NCI-H345 (cell line): ENCODE data around the gene XRRA1.
"Not testable (repeated sequence)": the region's sequence is repeated elsewhere in the genome, so short reads cannot be mapped to it uniquely, and the experiment has no call there.

Source experiments
- DNase-seq: peaks from one replicate; lab custom pipeline; 2025; lab: John Stamatoyannopoulos, UW

XRRA1 gene

DNA sequence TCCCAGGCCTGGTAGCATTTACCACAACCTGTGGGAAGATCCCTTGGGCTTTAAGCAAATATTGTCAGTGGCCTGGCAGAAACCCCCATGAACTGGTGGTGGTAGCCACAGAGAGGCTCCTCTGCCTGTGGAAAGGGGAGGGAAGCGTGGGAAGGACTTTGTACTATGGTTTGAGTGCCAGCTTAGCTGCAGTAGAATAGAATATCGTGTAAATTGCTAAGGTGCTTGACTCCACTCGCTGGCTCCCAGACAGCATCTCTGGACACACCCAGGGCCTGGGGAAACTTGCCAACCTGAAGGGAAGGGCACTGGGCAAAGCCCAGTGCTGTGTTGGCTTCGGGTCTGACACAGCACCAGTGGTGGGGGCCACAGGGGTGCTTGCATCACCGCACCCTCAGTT, 52.6 kb downstream of the XRRA1 start:
- DNase-seq = no peak

DNA sequence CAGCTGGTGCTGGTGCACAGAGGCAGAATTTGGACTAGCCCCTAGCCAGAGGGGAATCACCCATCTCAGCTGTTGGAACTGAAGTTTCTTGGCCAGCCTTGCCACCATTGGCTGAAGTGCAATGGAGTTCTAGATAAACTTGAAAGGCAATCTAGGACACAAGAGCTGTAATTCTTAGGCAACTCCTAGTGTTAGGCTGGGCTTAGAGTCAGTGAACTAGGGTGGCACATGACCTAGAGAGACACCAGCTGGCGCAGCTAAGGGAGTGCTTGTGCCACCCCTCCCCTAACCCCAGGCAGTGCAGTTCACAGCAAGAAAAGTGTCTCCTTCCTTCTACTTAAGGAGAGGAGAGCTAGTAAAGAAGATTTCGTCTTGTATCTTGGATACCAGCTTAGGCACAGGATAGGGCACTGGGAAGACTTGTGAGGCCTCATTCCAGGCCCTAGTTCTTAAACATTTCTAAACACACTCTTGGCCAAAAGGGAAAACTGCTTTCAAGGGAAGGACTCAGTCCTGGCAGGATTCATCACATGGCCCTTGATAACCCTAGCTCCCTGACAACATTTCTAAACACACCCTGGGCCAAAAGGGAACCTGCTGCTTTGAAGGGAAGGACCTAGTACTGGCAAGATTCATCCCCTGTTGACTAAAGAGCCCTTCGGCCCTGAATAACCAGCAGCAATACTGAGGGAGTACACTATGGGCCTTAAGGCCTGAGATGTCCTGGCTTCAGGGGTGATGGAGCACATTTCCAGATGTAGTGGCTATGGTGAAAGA, 53.4 kb downstream of the XRRA1 start:
- no peak for DNase-seq

DNA sequence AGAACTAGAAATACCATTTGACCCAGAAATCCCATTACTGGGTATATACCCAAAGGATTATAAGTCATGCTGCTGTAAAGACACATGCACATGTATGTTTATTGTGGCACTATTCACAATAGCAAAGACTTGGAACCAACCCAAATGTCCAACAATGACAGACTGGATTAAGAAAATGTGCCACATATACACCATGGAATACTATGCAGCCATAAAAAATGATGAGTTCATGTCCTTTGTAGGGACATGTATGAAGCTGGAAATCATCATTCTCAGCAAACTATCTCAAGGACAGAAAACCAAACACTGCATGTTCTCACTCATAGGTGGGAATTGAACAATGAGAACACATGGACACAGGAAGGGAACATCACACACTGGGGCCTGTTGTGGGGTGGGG, 55.9 kb downstream of the XRRA1 start:
- DNase-seq = not testable (repeated sequence)

DNA sequence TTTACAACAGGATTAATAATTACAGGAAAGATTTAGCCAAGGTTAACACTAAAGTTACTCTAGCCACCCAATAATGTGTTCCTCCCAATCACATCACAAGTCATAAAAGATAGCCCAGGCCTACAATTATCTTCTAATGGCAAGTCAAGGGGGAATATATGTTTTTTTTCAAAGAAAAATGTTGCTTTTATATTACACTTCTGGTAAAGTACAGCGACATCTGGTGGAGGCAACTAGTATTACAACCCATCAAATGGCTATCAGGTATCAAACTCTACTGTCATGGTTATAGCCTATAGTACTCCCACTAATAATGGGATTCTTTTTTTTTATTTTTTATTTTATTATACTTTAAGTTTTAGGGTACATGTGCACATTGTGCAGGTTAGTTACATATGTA, 71.8 kb downstream of the XRRA1 start:
- DNase-seq = no peak

DNA sequence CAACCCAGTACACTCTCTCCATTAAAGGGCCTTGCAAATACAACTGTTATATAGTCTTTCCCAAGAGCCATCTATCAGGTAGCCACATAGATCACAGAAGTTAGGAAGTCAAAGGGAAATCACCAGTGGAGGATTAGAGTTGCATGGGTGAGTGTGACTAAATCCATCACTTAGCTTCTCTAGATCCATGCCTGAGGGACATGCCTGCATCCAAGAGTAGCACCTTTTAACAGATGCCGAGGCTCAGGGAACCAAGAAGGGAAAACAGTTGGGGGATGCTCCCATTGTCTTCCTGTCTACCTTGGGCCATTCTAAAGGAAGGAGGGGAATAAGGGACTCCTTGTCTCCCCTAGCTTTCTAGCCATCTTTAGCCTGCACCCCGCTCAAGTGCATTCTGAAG, 77.9 kb downstream of the XRRA1 start:
- DNase-seq = no peak

DNA sequence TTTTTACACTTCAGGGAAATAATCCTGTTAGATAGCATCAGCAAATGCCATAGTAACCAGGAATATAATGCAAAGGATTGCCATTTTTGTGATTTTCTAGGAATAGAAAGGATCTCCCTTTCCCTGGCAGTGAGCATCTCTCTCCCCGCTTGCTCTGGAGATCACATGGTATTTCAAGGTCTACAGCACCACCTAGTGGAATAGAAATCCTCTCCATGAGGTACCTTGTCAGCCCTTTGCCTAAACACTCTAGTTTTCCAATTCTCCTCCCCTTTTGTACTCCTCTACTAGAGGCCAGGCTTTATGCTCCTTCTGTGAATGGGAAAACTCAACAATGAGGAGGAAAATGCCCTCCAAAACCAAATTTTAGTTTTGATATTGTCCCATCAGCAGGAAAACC, 78.4 kb downstream of the XRRA1 start:
- DNase-seq = no peak

DNA sequence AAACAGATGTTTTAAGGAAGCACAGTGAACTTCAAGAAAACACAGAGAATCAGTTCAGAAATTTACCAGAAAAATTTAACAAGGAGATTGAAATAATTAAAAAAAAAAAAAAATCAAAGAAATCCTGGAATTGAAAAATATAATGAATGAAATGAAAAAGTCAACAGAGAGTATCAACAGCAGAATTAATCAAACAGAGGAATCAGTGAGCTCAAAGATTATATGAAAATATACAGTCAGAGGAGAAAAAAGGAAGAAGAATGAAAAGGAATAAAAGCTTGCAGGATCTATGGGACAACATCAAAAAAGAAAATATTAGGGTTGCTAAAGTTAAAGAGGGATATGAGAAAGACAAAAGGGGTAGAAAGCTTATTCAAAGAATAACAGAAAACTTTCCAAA, 82.3 kb downstream of the XRRA1 start:
- DNase-seq = no peak

DNA sequence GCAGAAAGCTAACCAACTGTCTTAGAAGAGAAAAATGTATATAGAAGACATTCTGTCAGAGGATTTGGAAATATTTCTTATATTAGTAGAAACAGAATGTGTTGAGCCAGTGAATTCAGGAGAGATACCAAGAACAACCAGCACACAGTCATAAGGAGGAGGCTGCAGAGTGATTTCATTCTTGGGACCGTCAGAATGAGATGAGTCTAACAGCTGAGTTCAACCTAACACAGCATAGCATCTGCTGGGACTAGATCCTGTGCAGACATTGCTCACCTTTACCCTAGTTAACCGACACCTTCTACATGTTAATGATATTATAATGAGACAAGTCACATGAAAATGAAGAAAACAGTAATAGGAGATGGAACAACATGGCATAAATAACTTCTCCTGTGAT, 85.5 kb downstream of the XRRA1 start:
- no peak for DNase-seq

DNA sequence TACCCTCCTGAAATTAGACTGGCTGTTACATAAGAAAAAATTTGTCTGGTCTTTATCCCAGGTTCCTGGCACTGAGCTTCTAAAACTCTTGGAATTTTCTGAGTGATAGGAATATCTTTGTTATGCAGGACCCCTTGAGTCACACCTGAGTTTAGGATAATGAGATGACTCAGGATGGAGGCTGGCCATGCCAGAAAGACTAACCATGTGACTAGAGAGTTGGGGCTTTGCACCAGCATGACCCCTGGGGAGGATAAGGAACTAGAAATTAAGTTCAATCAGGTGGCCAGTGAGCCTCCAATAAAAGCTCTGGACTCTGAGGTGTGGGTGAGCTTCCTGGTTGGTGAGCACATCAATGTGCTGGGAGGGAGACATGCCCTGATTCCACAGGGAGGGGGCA, 88.1 kb downstream of the XRRA1 start:
- no peak for DNase-seq

DNA sequence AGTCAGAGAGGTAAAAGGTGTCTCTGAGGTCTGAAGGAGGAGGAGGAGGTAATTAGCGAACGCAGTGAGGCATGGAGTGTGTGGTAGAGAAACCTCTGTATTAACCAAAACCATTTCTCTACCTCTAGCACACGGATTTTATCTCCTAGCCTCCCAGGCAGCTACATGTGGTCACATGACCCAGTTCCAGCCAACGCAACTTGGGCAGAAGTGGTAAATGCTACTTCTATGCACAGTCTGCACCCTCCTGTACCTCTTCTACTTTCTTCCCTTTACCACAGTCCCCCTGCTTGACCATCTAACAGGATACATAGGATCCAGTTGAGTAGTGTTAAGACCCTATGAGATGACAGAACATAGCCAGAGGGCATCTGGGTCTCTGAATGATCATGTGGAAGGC, 95.7 kb downstream of the XRRA1 start:
- no peak for DNase-seq

DNA sequence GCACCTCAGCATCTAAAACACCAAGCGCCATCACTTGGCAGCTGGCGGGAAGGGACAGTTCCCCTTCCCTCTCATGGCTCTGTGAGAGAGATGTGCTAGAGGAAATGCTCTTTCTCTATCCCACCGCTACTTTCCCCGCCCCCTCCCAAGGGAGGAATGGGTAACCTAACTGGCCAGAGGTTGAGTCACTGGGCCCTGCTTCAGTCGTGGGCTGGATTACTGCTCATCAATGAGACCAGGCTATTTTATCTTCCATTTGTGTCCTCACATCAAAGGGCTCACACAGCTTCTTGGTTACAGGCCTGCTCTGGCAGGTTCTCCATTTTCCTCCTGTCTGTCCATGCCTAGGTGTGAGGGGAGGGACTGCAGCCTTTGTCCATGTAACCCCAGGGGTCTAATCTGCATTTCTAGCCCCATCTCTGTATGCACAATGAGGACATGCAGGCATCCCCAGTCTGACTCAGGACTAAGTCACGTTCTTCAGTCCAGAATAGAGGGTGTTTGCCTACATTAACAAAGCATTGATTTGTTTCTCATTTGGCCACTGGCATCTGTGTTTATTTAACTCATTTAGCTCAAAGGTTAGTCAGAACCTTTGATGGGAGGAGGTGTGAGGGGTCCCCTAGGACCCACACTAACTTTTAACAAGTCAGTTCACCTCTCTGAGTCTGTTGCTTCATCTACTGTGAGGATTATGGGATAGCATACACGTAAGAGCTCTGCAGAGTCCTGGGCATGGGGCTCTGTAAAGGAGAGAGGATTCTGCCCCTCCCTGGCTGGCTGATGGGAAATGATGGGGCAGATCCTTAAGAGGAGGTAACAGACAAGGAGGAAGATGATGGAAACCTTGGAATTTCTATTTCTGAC, 99.1 kb downstream of the XRRA1 start:
- no peak for DNase-seq

DNA sequence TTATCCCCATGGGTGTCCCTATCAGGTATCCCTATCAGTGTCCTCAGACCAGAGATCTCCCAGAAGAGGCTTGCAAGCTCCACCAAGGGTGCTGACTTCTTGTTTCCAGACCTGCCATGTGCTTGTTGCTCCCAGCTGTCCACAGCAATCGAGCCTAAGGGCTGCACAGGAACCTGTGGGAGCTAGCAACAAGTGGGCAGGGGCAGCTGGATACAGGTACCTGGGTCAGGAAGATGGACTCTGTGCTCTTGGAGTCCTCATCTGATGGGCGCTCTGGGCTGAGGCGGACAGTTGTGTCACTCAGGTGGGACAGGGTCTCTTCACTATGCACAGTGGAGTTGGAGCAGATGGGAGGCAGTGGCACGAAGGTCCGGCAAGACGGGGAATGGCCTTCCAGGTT, 101.0 kb downstream of the XRRA1 start:
- DNase-seq = no peak

DNA sequence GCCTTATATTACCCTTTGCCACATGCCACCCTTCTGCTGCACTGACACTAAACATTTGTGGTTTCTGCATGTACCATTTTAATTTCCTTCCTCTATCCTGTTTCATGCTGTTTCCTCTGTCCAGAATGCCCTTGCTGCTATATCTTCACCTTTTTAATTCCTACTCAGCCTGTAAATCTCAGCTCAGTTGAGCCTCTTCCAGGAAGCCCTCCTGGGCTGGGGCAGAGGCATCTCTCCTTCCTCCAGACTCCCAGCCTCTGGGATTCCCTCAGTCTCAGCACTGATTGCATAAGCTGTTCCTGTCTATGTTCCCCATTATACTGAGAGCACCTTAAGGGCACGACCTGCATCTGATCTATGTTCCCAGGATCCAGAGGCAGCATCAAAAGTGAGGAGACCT, 101.5 kb downstream of the XRRA1 start:
- no peak for DNase-seq

DNA sequence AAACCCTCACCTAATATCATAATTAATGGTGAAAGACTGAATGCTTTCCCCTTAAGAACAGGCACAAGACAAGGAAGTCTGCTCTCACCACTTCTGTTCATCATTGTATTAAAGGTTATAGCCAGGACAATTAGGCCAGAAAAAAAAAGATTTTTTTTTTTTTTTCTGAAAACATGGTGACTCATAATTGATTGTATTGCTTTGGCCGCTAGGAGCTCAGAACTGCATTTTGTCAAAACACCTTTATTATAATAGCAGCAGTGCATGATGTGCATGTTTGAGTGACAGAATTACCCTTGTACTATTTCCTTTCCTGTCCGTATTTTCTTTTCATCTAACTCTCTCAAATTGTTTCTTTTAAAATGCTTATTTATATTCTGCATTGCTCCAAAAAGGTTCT, 102.1 kb downstream of the XRRA1 start:
- DNase-seq = no peak

DNA sequence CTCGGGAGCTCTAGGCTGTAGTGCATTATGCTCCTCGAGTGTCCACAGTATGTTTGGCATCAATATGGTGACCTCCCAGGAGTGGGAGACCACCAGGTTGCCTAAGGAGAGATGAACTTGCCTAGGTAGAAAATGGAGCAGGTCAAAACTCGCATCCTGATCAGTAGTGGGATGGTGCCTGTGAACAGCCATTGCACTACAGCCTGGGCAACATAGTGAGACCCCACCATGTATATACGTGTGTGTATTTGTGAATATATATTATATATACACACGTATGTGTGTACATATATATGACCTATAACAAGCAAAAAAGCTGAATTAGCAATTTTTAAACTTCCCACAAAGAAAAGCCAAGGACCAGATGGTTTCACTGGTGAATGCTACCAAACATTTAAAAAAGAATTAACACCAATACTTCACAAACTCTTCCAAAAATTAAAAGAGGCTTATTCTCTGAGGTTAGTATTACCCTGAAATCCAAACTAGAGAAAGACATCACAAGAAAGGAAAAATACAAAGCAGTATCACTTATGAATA, 102.8 kb downstream of the XRRA1 start:
- DNase-seq = no peak

DNA sequence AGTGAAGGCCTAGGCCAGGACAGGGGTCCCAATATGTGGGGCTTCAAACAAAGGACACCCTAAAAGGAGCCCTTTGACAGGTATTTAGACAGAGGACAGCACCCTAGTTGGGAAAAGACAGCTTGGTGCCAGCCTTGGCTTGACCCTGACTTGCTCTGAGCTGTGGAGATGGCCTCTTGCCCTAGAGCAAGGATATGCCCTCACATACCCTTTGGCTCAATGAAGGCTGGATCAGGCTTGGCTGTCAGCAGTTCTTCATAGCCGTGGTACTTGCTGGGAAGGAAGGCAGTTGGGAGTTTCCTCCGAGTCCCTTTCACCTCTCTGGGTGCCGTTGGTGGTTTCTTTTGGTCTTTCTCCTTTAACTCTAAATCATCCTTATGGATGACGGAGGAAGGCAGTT, 104.0 kb downstream of the XRRA1 start:
- DNase-seq = no peak

DNA sequence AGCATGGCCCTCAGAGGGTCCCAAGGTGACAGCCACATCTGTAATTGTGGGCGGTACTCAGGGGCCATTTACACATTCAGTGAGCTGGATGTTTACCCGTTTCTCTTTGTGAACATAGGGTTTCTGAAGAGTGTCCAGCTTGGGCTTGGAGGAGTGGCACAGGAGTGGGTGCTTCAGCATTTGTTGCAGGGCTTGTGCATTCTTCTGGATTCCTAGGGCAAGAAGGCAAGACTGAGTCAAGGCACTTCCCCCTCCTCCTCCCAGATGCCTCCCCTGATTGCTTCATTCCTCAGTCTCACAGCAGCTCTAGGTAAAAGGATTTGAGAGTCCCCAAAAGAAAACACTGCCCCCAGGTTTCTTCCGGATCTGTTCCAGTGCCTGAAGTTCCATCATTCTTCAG, 104.8 kb downstream of the XRRA1 start:
- DNase-seq = no peak

DNA sequence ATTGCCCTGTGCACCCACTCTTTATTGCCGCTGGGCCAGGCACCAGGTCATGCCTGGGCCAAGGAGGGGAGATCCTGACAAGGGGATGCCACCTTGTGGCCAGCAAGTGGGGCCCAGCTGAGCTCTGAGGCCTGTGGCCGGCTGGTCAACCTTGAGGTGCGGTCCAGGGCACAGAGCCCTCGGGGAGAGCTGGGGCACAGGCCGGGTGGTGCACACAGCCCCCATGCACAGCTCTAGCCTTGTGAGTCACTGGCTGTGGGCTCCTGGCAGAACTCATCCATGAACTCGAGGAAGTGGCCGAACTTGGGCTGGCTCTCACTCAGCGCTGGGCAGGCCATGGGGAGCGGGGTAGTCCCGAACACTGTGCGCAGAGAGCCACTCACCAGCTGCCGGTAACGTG, 105.9 kb downstream of the XRRA1 start:
- DNase-seq = no peak

DNA sequence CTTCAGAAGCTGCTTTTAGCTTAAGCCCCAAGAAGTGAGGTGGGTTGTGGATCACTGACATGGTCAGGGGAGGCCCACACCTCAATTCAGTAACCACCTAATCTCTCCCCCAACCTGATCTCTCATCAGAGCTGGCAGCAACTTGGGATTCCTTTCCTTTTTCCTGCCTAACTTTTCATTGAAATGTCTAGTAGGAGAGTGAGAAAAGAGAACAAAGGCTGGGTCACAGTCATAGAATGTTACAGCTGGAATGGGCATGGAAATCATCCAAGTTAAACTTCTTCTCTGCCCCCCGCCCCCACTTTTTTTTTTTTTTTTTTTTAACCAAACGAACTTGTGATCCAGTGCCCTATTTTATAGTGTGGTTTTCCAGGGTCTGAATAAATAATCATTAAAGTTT, 108.4 kb downstream of the XRRA1 start:
- DNase-seq = no peak

DNA sequence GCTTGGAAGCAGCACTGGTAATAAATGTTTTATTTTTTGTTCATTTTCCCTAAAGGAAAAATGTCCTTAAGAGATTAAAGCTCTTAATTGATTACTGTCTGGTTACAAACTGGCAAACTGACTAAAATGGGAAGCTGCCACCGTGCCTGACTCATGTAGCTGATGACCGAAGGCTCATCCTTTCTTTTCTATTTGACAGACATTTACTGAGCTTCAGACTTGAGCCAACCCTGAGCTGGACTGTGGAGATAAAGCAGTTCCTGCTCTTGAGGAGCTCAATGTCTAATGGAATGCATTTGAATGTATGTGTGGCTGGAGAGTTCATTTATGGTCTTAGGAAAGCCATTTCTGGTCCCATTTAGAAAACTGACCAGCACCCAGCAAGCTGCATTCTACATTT, 108.9 kb downstream of the XRRA1 start:
- no peak for DNase-seq

DNA sequence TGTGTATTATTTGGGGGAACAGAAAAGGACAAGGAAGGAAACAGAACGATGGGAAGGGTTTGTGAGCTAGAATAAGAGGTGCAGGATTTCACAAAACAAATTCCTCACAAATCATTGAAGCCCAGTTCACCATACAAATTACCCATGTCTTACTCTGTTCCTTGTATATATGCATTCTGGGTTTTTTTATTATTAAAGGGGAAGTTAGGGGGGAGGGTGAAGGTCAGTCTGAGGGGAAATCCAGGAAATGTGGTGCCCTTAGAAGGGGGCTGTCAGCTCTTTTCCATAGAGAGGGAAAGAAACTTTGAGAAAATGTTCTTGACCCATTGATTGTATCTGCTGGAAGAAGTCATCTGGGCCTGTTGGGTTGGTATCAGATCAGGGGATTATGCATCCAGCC, 109.4 kb downstream of the XRRA1 start:
- no peak for DNase-seq

DNA sequence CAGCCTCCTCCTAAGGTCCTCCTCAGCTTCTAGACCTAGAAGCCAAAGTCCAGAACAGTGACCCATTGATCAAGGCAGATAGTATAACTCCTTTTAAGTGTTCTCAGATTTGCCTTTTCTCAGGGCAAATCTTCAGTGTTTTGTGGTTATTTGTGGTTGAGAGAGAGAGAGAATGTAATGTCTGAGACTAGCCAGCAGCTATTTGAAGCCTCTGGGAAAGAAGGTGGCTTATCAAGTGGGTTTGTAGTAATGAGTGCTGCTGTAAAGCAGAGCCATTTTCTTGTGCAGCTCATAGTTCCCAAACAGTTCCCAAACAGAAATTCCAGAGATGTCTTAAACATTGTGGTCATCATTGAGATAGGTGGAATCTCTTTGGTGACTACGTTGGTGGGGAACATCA, 110.7 kb downstream of the XRRA1 start:
- no peak for DNase-seq

DNA sequence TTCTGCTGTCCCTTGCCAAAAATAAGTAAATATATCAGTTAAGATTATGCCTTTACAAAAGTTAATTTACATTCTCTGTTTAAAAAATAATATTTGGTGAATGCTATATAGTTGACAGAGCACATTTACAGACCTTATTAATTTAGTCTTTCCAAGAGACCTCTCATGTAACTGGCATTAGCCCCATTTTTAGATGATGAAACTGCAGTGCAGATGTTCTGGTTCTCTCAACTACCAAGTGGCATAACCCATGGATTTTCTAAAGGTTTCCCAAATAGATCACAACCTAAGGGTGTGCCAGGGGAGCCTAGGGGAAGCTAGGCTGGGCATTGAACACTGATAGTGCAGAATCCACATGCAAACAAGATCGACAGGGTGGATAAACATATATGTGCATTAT, 111.7 kb downstream of the XRRA1 start:
- DNase-seq = no peak
